ENCODE data around the gene SAMHD1. TPM values are rescaled to one million over a fixed set of nuclear protein-coding genes. Genes with fewer than 3 reads are reported as not detected.
A peak's percentile ranks its signal among the peaks of the same experiment; 100 is the strongest.

SAMHD1 gene
- total and polyA plus RNA-seq, 2 of the 13 experiments (the other 11 are each of a cell fraction or from before 2014, with no cell fraction given), result 16.9 to 43.5 TPM

GRCh38 chr20:36927704-36928103 is 23.8 kb downstream of the SAMHD1 start (continued):
- TF ChIP-seq HBP1 (CRISPR knock-in tag; IDR thresholded peaks at IDR 0.05; ENCODE audit: low read depth) (peak; percentile 30; the same call in 1 of the 2 replicates), ZFYVE20 (CRISPR knock-in tag; IDR thresholded peaks at IDR 0.05; ENCODE audit: borderline replicate concordance, low read depth) (no peak), ZNF501 (CRISPR knock-in tag; IDR thresholded peaks at IDR 0.05) (peak; percentile 24; the same call in 1 of the 2 replicates), MATR3 (CRISPR knock-in tag; IDR thresholded peaks at IDR 0.05) (no peak), ZSCAN31 (CRISPR knock-in tag; IDR thresholded peaks at IDR 0.05; ENCODE audit: low read depth) (0 out of 2 replicates have a peak, but pooled peaks have one; percentile 17), ATF7-NPFF (CRISPR knock-in tag; IDR thresholded peaks at IDR 0.05; ENCODE audit: low read depth) (no peak), RCOR2 (CRISPR knock-in tag; IDR thresholded peaks at IDR 0.05) (peak; percentile 93), ZNF720 (CRISPR knock-in tag; IDR thresholded peaks at IDR 0.05) (no peak), YEATS2 (CRISPR knock-in tag; IDR thresholded peaks at IDR 0.05; ENCODE audit: borderline replicate concordance) (0 out of 2 replicates have a peak, but pooled peaks have one; percentile 36), ZNF543 (CRISPR knock-in tag; IDR thresholded peaks at IDR 0.05) (no peak), ZBTB20 (CRISPR knock-in tag; IDR thresholded peaks at IDR 0.05; ENCODE audit: borderline replicate concordance, low read depth) (no peak), ZNF768 (CRISPR knock-in tag; IDR thresholded peaks at IDR 0.05) (no peak), HDAC6 (IDR thresholded peaks at IDR 0.05; ENCODE audit: low read depth, low read length) (no peak), ZBTB8A (CRISPR knock-in tag; IDR thresholded peaks at IDR 0.05; ENCODE audit: borderline replicate concordance, low read depth) (no peak), ATAD3A (CRISPR knock-in tag; IDR thresholded peaks at IDR 0.05) (no peak), ZNF318 (CRISPR knock-in tag; IDR thresholded peaks at IDR 0.05) (no peak), PRPF4 (IDR thresholded peaks at IDR 0.05; ENCODE audit: low read depth, low read length, poor library complexity, severe bottlenecking) (no peak), GLMP (CRISPR knock-in tag; IDR thresholded peaks at IDR 0.05; ENCODE audit: borderline replicate concordance) (no peak)
- TF ChIP-seq, protein P1, sequence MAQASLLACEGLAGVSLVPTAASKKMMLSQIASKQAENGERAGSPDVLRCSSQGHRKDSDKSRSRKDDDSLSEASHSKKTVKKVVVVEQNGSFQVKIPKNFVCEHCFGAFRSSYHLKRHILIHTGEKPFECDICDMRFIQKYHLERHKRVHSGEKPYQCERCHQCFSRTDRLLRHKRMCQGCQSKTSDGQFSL (CRISPR knock-in tag; IDR thresholded peaks at IDR 0.05), result no peak
- TF ChIP-seq, protein P2, sequence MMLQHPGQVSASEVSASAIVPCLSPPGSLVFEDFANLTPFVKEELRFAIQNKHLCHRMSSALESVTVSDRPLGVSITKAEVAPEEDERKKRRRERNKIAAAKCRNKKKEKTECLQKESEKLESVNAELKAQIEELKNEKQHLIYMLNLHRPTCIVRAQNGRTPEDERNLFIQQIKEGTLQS (CRISPR knock-in tag; IDR thresholded peaks at IDR 0.05), result no peak
